ENCODE measurements around the gene EVX2. TPM values are rescaled to one million over a fixed set of nuclear protein-coding genes. Genes with fewer than 3 reads are reported as not detected.

EVX2 gene
- total and polyA plus RNA-seq, 2 of the 13 experiments (the other 11 are each of a cell fraction or from before 2014, with no cell fraction given), result not detected

DNA sequence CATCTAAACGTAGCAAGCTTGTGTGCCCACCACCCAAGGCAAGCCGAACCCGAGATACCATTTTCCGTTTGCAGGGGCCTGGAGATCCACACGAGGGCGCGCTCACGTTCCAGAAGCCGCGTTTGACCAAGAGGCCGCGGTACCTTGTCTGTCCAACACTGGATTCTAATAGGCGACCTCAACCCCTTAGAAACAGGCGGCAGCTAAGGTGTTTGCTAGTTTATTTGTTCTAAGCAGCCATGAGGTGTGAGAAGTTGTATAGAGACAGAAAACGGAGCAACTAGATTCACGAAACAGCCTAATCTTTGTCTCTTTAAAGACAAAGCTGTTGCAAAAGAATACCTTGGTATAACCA is 27.5 kb upstream of the EVX2 start (continued):
- TF ChIP-seq, protein P1, sequence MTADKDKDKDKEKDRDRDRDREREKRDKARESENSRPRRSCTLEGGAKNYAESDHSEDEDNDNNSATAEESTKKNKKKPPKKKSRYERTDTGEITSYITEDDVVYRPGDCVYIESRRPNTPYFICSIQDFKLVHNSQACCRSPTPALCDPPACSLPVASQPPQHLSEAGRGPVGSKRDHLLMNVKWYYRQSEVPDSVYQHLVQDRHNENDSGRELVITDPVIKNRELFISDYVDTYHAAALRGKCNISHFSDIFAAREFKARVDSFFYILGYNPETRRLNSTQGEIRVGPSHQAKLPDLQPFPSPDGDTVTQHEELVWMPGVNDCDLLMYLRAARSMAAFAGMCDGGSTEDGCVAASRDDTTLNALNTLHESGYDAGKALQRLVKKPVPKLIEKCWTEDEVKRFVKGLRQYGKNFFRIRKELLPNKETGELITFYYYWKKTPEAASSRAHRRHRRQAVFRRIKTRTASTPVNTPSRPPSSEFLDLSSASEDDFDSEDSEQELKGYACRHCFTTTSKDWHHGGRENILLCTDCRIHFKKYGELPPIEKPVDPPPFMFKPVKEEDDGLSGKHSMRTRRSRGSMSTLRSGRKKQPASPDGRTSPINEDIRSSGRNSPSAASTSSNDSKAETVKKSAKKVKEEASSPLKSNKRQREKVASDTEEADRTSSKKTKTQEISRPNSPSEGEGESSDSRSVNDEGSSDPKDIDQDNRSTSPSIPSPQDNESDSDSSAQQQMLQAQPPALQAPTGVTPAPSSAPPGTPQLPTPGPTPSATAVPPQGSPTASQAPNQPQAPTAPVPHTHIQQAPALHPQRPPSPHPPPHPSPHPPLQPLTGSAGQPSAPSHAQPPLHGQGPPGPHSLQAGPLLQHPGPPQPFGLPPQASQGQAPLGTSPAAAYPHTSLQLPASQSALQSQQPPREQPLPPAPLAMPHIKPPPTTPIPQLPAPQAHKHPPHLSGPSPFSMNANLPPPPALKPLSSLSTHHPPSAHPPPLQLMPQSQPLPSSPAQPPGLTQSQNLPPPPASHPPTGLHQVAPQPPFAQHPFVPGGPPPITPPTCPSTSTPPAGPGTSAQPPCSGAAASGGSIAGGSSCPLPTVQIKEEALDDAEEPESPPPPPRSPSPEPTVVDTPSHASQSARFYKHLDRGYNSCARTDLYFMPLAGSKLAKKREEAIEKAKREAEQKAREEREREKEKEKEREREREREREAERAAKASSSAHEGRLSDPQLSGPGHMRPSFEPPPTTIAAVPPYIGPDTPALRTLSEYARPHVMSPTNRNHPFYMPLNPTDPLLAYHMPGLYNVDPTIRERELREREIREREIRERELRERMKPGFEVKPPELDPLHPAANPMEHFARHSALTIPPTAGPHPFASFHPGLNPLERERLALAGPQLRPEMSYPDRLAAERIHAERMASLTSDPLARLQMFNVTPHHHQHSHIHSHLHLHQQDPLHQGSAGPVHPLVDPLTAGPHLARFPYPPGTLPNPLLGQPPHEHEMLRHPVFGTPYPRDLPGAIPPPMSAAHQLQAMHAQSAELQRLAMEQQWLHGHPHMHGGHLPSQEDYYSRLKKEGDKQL (CRISPR knock-in tag; IDR thresholded peaks at IDR 0.05; ENCODE audit: low read depth), result no peak
- peak; percentile 24; the same call in 1 of the 2 replicates for TF ChIP-seq SALL1 (CRISPR knock-in tag; IDR thresholded peaks at IDR 0.05)
- TF ChIP-seq CBX2 (IDR thresholded peaks at IDR 0.05; ENCODE audit: low read depth, low read length), result peak; percentile 92; the same call in 1 of the 2 replicates
- peak; percentile 57; the same call in 1 of the 2 replicates for TF ChIP-seq CBX2 (CRISPR knock-in tag; IDR thresholded peaks at IDR 0.05; ENCODE audit: low read depth)
- no peak for TF ChIP-seq RCOR2 (CRISPR knock-in tag; IDR thresholded peaks at IDR 0.05)
- TF ChIP-seq MAFG (CRISPR knock-in tag; IDR thresholded peaks at IDR 0.05), result no peak
- TF ChIP-seq PHB2 (IDR thresholded peaks at IDR 0.05; ENCODE audit: partially characterized antibody), result no peak
- TF ChIP-seq SNAI1 (CRISPR knock-in tag; IDR thresholded peaks at IDR 0.05; ENCODE audit: borderline replicate concordance), result no peak
- no peak for TF ChIP-seq ZNF773 (CRISPR knock-in tag; IDR thresholded peaks at IDR 0.05; ENCODE audit: borderline replicate concordance)
- no peak for TF ChIP-seq MED1 (CRISPR knock-in tag; IDR thresholded peaks at IDR 0.05)
- TF ChIP-seq ZFX (CRISPR knock-in tag; IDR thresholded peaks at IDR 0.05; ENCODE audit: low read depth), result peak; percentile 35; the same call in 1 of the 2 replicates
- TF ChIP-seq, protein P2, sequence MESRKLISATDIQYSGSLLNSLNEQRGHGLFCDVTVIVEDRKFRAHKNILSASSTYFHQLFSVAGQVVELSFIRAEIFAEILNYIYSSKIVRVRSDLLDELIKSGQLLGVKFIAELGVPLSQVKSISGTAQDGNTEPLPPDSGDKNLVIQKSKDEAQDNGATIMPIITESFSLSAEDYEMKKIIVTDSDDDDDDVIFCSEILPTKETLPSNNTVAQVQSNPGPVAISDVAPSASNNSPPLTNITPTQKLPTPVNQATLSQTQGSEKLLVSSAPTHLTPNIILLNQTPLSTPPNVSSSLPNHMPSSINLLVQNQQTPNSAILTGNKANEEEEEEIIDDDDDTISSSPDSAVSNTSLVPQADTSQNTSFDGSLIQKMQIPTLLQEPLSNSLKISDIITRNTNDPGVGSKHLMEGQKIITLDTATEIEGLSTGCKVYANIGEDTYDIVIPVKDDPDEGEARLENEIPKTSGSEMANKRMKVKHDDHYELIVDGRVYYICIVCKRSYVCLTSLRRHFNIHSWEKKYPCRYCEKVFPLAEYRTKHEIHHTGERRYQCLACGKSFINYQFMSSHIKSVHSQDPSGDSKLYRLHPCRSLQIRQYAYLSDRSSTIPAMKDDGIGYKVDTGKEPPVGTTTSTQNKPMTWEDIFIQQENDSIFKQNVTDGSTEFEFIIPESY (CRISPR knock-in tag; IDR thresholded peaks at IDR 0.05), result no peak
- no peak for TF ChIP-seq SATB2 (CRISPR knock-in tag; IDR thresholded peaks at IDR 0.05)
- no peak for TF ChIP-seq ZNF44 (CRISPR knock-in tag; IDR thresholded peaks at IDR 0.05)
- no peak for TF ChIP-seq BCL3 (CRISPR knock-in tag; IDR thresholded peaks at IDR 0.05)
- TF ChIP-seq TERF1 (CRISPR knock-in tag; IDR thresholded peaks at IDR 0.05), result no peak
- TF ChIP-seq, protein P3, sequence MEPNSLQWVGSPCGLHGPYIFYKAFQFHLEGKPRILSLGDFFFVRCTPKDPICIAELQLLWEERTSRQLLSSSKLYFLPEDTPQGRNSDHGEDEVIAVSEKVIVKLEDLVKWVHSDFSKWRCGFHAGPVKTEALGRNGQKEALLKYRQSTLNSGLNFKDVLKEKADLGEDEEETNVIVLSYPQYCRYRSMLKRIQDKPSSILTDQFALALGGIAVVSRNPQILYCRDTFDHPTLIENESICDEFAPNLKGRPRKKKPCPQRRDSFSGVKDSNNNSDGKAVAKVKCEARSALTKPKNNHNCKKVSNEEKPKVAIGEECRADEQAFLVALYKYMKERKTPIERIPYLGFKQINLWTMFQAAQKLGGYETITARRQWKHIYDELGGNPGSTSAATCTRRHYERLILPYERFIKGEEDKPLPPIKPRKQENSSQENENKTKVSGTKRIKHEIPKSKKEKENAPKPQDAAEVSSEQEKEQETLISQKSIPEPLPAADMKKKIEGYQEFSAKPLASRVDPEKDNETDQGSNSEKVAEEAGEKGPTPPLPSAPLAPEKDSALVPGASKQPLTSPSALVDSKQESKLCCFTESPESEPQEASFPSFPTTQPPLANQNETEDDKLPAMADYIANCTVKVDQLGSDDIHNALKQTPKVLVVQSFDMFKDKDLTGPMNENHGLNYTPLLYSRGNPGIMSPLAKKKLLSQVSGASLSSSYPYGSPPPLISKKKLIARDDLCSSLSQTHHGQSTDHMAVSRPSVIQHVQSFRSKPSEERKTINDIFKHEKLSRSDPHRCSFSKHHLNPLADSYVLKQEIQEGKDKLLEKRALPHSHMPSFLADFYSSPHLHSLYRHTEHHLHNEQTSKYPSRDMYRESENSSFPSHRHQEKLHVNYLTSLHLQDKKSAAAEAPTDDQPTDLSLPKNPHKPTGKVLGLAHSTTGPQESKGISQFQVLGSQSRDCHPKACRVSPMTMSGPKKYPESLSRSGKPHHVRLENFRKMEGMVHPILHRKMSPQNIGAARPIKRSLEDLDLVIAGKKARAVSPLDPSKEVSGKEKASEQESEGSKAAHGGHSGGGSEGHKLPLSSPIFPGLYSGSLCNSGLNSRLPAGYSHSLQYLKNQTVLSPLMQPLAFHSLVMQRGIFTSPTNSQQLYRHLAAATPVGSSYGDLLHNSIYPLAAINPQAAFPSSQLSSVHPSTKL (CRISPR knock-in tag; IDR thresholded peaks at IDR 0.05), result peak; percentile 16; the same call in 1 of the 2 replicates

Measured in HepG2 (cell line).